Activated CD8-positive, alpha-beta memory T cell treated with anti-CD3 and anti-CD28 coated beads, Interleukin-2, amount 50 U/mL, for 48 hours (primary cell): ENCODE data around the gene C5.

Experiments used
- DNase-seq: peaks from one replicate; pipeline ENCODE4 v3.0.0-alpha.2; 2020

The C5 gene

GRCh38 chr9:120937596-120937995, 112.5 kb downstream of the C5 start:
- no peak for DNase-seq

GRCh38 chr9:120937127-120937526, 112.9 kb downstream of the C5 start:
- DNase-seq: no peak

GRCh38 chr9:120936764-120937122, 113.3 kb downstream of the C5 start:
- no peak for DNase-seq

GRCh38 chr9:120936011-120936763, 113.9 kb downstream of the C5 start:
- peak; percentile 96 for DNase-seq

- no peak for DNase-seq
Observed at GRCh38 chr9:120935383-120935857, 114.7 kb downstream of the C5 start.

- no peak for DNase-seq
Observed at GRCh38 chr9:120934281-120934680, 115.8 kb downstream of the C5 start.

GRCh38 chr9:120933310-120934055, 116.6 kb downstream of the C5 start:
- peak; percentile 48 for DNase-seq

- DNase-seq: peak; percentile 56
Observed at GRCh38 chr9:120932086-120932823, 117.8 kb downstream of the C5 start.

GRCh38 chr9:120931231-120932085, 118.6 kb downstream of the C5 start:
- DNase-seq: peak; percentile 76

GRCh38 chr9:120929229-120929791, 120.8 kb downstream of the C5 start:
- DNase-seq: no peak

- DNase-seq: peak; percentile 86
Observed at GRCh38 chr9:120928483-120929228, 121.4 kb downstream of the C5 start.

- peak; percentile 75 for DNase-seq
Observed at GRCh38 chr9:120928015-120928482, 122.0 kb downstream of the C5 start.

- DNase-seq: peak; percentile 55
Observed at GRCh38 chr9:120927269-120928014, 122.6 kb downstream of the C5 start.

GRCh38 chr9:120926397-120926928, 123.6 kb downstream of the C5 start, which contains the start of gene TRAF1:
Gene TRAF1, minus strand, starts transcription at chr9:120926796. Its CDS starts 721 bp downstream, at chr9:120926075.
- peak; percentile 77 for DNase-seq

GRCh38 chr9:120925535-120926396, 124.3 kb downstream of the C5 start:
- DNase-seq: peak; percentile 88

GRCh38 chr9:120924698-120925534, 125.2 kb downstream of the C5 start:
- peak; percentile 73 for DNase-seq

GRCh38 chr9:120923620-120924328, 126.3 kb downstream of the C5 start:
- DNase-seq: peak; percentile 51
